Fibroblast of skin of left quadriceps (primary cell): ENCODE data around the gene GIPC3.
"Not testable (repeated sequence)": the region's sequence is repeated elsewhere in the genome, so short reads cannot be mapped to it uniquely, and the experiment has no call there.

Experiments
- DNase-seq, 2 experiments: peaks; one replicate each; pipeline ENCODE4 v3.0.0-alpha.2; 2013; ENCODE audit warnings: low read depth in 2 of 2

GIPC3 gene

GRCh38 chr19:3550947-3551791 is 34.1 kb upstream of the GIPC3 start:
- no peak for DNase-seq

GRCh38 chr19:3551792-3552095 is 33.5 kb upstream of the GIPC3 start:
- no peak for DNase-seq

- DNase-seq, result no peak
Observed at GRCh38 chr19:3554254-3555083, 30.8 kb upstream of the GIPC3 start.

- DNase-seq, result no peak
Observed at GRCh38 chr19:3555653-3556422, 29.4 kb upstream of the GIPC3 start.

GRCh38 chr19:3556423-3556977 is 28.8 kb upstream of the GIPC3 start:
- DNase-seq, result no peak

- DNase-seq, result no peak
Observed at GRCh38 chr19:3556978-3557460, 28.3 kb upstream of the GIPC3 start.

GRCh38 chr19:3557461-3558248 is 27.6 kb upstream of the GIPC3 start, which contains the start of gene MFSD12:
Gene MFSD12, minus strand, starts transcription at chr19:3557586. Its CDS starts 183 bp downstream, at chr19:3557403.
- DNase-seq, result peak; percentile 78 to 81

GRCh38 chr19:3563709-3564524 is 21.4 kb upstream of the GIPC3 start:
- DNase-seq, result no peak

- no peak for DNase-seq
Observed at GRCh38 chr19:3565139-3565538, 20.1 kb upstream of the GIPC3 start.

- not testable (repeated sequence) for DNase-seq
Observed at GRCh38 chr19:3570042-3570441, 15.2 kb upstream of the GIPC3 start.

GRCh38 chr19:3570606-3571011 is 14.7 kb upstream of the GIPC3 start:
- no peak for DNase-seq

GRCh38 chr19:3572132-3572854 is 13.0 kb upstream of the GIPC3 start:
- DNase-seq, result peak; percentile 99

GRCh38 chr19:3572855-3573161 is 12.5 kb upstream of the GIPC3 start, which contains the start of gene HMG20B:
Gene HMG20B, plus strand, starts transcription at chr19:3572944. Its CDS starts 366 bp downstream, at chr19:3573310.
- no peak for DNase-seq

GRCh38 chr19:3573162-3573857 is 12.0 kb upstream of the GIPC3 start:
- no peak for DNase-seq

GRCh38 chr19:3573858-3574637 is 11.2 kb upstream of the GIPC3 start:
- DNase-seq, result peak; percentile 71 to 75

- no peak for DNase-seq
Observed at GRCh38 chr19:3575260-3575741, 10.0 kb upstream of the GIPC3 start.

GRCh38 chr19:3575949-3576673 is 9.2 kb upstream of the GIPC3 start:
- DNase-seq, result no peak
